GM23338 (cell line): Measurements from ENCODE around the gene POU2AF3.

Source experiments
- CREB1 ChIP-seq: fragments of 250-450 bp; sonication (Bioruptor Pico); IDR thresholded peaks from 2 replicates; pipeline ENCODE4 v1.5.0; 2020; ENCODE audit warnings: low read depth, mild to moderate bottlenecking, moderate library complexity
- EZH2 ChIP-seq: fragments of 200-600 bp; sonication (generic); IDR thresholded peaks from one replicate; pipeline ENCODE4 v1.8.0; 2017; ENCODE audit warnings: antibody characterized with exemption, mild to moderate bottlenecking, low read depth; ENCODE audit not compliant: unreplicated experiment
- EZH2phosphoT487 ChIP-seq: fragments of 200-600 bp; sonication (generic); IDR thresholded peaks from one replicate; pipeline ENCODE4 v1.8.1; 2018; ENCODE audit warnings: antibody characterized with exemption; ENCODE audit not compliant: unreplicated experiment
- JUNB ChIP-seq: IDR thresholded peaks from one replicate; pipeline ENCODE4 v1.6.1; 2016; ENCODE audit warnings: antibody characterized with exemption; ENCODE audit not compliant: unreplicated experiment
- POLR2AphosphoS5 ChIP-seq: IDR thresholded peaks from 2 replicates; pipeline ENCODE4 v1.6.1; 2016; ENCODE audit warnings: antibody characterized with exemption, low read depth
- ZNF331 ChIP-seq: fragments of 250-450 bp; sonication (Bioruptor Pico); IDR thresholded peaks from 2 replicates; pipeline ENCODE4 v1.5.0; 2020; ENCODE audit warnings: low read depth, mild to moderate bottlenecking, moderate library complexity
- TF ChIP-seq, protein P1 (sequence below), 2 experiments: fragments of 200-600 bp in 1 of 2; sonication (generic) in 1 of 2; conservative IDR thresholded peaks; 2 replicates each; pipeline versions ENCODE4 v1.5.1 to v1.6.1; 2016 to 2017; ENCODE audit warnings: antibody characterized with exemption in 2 of 2, low read depth in 2 of 2, mild to moderate bottlenecking in 2 of 2, moderate library complexity in 1 of 2

DNA sequence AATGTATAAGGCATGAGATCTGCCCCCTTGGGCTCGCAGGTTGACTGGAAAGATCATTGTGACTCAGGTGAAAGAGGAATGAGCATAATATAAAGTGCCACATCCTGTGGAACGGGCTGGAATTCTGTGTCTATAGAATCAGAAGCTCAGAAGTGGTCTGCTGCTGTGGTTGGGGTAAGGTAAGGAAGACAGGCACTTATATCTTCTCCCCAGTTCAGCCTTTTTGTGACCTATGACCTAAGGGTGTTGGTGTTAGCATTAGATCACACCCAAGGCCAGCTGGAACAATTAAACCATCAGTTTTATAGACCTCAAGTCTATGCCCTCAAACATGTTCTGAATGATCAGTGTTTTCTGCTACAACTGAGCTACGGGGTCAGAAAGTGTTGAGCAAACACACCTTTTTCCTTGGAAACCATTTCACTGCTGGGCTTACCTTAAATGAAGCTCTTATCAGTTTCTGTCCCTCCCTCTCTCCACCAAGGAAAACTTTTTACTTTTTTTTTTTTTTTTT, 15.7 kb upstream of the POU2AF3 start:
- TF ChIP-seq, protein P1, sequence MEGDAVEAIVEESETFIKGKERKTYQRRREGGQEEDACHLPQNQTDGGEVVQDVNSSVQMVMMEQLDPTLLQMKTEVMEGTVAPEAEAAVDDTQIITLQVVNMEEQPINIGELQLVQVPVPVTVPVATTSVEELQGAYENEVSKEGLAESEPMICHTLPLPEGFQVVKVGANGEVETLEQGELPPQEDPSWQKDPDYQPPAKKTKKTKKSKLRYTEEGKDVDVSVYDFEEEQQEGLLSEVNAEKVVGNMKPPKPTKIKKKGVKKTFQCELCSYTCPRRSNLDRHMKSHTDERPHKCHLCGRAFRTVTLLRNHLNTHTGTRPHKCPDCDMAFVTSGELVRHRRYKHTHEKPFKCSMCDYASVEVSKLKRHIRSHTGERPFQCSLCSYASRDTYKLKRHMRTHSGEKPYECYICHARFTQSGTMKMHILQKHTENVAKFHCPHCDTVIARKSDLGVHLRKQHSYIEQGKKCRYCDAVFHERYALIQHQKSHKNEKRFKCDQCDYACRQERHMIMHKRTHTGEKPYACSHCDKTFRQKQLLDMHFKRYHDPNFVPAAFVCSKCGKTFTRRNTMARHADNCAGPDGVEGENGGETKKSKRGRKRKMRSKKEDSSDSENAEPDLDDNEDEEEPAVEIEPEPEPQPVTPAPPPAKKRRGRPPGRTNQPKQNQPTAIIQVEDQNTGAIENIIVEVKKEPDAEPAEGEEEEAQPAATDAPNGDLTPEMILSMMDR (conservative IDR thresholded peaks at IDR 0.05; ENCODE audit: low read depth in 2 of 2) = no peak
- no peak for TF ChIP-seq POLR2AphosphoS5
- no peak for TF ChIP-seq ZNF331 (CRISPR knock-in tag)
- no peak for TF ChIP-seq EZH2
- TF ChIP-seq CREB1 (CRISPR knock-in tag) = no peak
- no peak for TF ChIP-seq EZH2phosphoT487
- no peak for TF ChIP-seq JUNB
